Left ventricle myocardium superior (tissue), 1 donor: Measurements from ENCODE around the gene RABGAP1L. TPM values are rescaled to one million over a fixed set of nuclear protein-coding genes. Genes with fewer than 3 reads are reported as not detected.
A peak's percentile ranks its signal among the peaks of the same experiment; 100 is the strongest.
"Not testable (repeated sequence)": the region's sequence is repeated elsewhere in the genome, so short reads cannot be mapped to it uniquely, and the experiment has no call there.

ENCODE experiments used
- ATAC-seq: fragments of 200-7000 bp; cut with Tn5 transposase; one replicate; pipeline ENCODE4 v1.9.1; 2020; ENCODE audit warnings: mild to moderate bottlenecking, moderate library complexity
- DNase-seq: peaks from one replicate; pipeline ENCODE4 v3.0.0-alpha.2; 2020
- intact Hi-C: fragments of 100-400 bp; cut with micrococcal nuclease; formaldehyde crosslinking; loops from one replicate; pipeline ENCODE4 v1.11.0; 2022
- total RNA-seq: library from RNA; stranded (reverse); fragmentation: NEBNext Ultra II Directional; extraction: Animal tissue kit (Norgen Biotek cat#: 25700); gene quantifications from one replicate; pipeline ENCODE4 v1.2.1, GENCODE V29; 2021
- donor health status: DM: no; HTN: yes; CAD: no; lungs with severe emphysema.

RABGAP1L gene
- total RNA-seq, 1 donor from 2014 or later = 147 TPM

DNA sequence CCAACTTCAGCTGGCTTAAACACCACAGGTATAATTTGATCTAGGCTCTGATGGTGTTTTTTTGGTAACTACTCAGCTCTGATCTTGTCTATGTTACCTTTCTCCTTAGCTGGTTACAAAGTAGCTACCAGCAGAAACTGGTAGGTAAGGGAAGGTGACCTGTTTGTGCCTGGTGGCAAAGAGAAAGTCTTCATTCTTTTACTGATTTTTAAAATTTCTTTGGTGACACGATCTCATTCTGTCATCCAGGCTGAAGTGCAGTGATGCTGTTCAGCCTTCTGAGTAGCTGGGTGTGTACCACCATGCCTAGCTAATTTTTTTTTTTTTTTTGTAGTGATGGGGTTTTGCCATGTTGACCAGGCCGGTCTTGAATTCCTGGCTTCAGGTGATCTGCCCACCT is 62.4 kb downstream of the RABGAP1L start:
- intact Hi-C loops = no loop called here
- ATAC-seq = no peak
- no peak for DNase-seq

- intact Hi-C loops = no loop called here
- ATAC-seq (no peak), DNase-seq (no peak)
Measured at GRCh38 chr1:174222166-174222949, 63.0 kb downstream of the RABGAP1L start.

GRCh38 chr1:174224641-174225040 is 65.3 kb downstream of the RABGAP1L start:
- DNase-seq = no peak
- no peak for ATAC-seq
- intact Hi-C loops = no loop called here

DNA sequence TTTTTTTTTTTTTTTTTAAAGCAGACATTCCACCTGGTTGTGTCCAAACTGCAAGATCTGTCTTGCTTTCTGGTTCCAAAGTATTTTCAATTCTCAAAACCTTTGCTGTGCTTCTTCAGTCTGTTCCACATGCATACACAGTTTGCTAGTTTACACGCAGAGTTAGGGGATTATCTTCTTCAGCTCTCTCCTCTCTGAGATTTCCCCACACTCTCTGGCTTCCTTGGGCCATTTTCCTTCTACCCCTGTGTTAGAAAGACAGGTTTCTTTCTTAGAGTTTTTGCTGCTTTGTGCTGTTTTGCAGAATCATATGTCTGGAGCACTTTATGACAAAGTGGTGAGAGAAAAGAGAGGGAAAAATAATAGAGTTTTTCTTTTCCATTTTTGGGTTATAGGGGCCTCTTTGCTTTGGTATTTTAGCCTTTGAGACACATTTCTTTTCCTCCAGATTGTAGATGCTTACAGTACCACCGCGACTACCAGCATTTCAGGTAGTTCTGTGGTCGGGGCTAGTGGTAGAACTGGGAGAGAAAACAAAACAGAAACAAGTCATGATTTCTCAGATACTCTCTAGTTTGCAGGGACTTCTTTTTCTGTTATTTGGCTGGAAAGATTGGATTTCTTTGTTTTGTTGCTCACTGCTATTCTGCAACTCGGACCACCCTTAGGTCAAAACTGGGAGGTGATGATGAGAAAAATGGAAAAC is 66.3 kb downstream of the RABGAP1L start:
- no peak for ATAC-seq
- intact Hi-C loops = no loop called here
- DNase-seq = no peak

DNA sequence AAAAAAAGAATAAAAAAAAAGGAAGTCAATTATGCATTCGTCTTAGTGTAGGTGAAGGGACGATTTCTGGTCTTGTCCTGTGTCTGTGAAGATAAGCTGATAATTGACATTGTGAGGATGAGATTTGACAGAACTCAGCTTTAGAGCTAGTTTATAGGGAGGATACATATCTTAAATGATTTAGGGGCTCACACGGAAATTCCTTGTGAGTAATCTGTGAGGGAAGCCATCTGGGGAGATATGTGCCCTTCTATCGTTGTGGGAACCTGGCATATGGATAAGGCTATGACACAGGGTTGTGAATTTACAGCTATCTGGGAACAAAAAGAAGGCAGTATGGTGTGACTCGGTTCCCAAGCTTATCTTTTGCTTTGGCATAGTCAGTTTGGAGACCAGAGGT is 71.1 kb downstream of the RABGAP1L start:
- intact Hi-C loops = no loop called here
- DNase-seq (no peak), ATAC-seq (no peak)

GRCh38 chr1:174232761-174233160 is 73.4 kb downstream of the RABGAP1L start:
- intact Hi-C loops = no loop called here
- DNase-seq (no peak), ATAC-seq (no peak)

DNA sequence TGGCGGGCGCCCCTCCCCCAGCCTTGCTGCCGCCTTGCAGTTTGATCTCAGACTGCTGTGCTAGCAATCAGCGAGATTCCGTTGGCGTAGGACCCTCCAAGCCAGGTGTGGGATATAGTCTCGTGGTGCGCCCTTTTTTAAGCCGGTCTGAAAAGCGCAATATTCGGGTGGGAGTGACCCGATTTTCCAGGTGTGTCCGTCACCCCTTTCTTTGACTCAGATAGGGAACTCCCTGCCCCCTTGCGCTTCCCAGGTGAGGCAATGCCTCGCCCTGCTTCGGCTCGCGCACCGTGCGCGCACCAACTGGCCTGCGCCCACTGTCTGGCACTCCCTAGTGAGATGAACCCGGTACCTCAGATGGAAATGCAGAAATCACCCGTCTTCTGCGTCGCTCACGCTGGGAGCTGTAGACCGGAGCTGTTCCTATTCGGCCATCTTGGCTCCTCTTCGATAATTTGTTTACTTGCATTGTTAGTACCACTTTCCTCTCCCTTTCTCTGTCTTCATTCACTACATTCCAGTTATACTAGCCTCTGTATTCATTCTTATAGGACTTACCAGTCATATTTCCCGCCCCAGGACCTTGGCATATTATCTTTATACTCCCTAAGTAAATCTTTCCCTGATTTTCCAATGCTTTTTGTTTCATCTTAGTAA is 79.7 kb downstream of the RABGAP1L start:
- DNase-seq, intact Hi-C loops, ATAC-seq: not testable (repeated sequence)

GRCh38 chr1:174239541-174239940 is 80.2 kb downstream of the RABGAP1L start:
- ATAC-seq (no peak), DNase-seq (no peak)
- intact Hi-C loops = no loop called here

- DNase-seq = no peak
- intact Hi-C loops = no loop called here
- ATAC-seq = no peak
Measured at GRCh38 chr1:174242856-174243255, 83.5 kb downstream of the RABGAP1L start.

GRCh38 chr1:174243451-174244000 is 84.2 kb downstream of the RABGAP1L start:
- peak; percentile 68 for ATAC-seq
- intact Hi-C loops = no loop called here

GRCh38 chr1:174244017-174244416 is 84.7 kb downstream of the RABGAP1L start:
- intact Hi-C loops = no loop called here
- peak; percentile 61 for ATAC-seq
- no peak for DNase-seq

More at GRCh38 chr1:174243451-174244000, 84.2 kb downstream of the RABGAP1L start:
- no peak for DNase-seq

DNA sequence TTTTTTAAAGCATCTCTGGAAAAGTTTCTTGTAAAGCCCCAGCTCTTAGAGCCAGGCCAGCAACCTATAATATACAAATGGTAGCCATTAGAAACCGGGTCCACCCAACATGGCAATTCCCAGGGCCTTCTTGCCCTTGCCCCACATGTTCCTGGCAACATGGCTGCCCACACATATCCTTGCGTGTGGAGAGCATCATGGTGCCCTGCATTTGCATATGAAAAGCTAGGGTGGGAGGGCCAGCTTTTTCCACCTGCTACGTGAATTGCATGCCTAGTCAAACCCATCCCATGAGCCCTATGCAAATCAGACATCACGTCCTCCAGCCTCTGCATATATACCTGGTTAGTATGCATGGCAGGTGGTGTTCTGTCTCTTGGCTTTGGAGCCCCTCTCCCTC is 88.2 kb downstream of the RABGAP1L start:
- DNase-seq = no peak
- ATAC-seq = no peak
- intact Hi-C loops = no loop called here

DNA sequence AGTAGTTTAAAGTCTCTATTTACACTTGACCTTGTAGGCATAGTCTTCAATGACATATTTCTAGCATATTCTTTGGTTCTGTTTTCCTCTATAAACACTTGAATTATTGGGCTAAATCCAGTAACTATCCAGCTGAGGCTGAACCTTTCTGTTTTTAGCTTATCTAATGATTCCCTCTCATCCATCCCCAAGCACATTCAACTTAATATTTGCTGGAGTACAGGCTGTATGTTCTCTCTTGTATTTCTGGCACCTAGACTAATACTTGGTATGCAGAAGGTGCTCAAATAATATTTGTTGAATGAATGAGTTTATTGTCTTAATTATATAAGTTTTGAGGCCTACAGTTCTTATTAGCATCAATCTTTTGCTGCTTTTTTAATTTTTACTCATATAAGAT is 88.7 kb downstream of the RABGAP1L start:
- ATAC-seq = peak; percentile 49
- intact Hi-C loops = no loop called here
- no peak for DNase-seq

- DNase-seq, intact Hi-C loops: not testable (repeated sequence)
Measured at GRCh38 chr1:174256386-174256785, 97.1 kb downstream of the RABGAP1L start.

DNA sequence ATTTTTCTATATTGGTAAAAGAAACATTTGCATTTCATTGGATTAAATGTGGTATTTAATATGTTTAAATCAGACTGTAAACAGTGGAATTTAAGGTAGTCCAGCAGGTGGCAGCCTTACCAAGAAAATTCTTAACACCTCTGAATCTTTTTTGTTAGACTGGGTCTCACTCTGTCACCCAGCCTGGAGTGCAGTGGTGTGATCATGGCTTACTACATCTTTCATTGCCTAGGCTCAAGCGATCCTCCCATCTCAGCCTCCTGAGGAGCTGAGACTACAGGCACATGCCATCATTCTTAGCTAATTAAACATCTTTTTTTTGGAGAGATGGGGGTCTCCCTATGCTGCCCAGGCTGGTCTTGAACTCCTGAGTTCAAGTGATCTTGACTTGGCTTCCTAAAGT is 98.8 kb downstream of the RABGAP1L start:
- DNase-seq (no peak), ATAC-seq (no peak)
- intact Hi-C loops = no loop called here

More at GRCh38 chr1:174256386-174256785, 97.1 kb downstream of the RABGAP1L start:
- not testable (repeated sequence) for ATAC-seq

DNA sequence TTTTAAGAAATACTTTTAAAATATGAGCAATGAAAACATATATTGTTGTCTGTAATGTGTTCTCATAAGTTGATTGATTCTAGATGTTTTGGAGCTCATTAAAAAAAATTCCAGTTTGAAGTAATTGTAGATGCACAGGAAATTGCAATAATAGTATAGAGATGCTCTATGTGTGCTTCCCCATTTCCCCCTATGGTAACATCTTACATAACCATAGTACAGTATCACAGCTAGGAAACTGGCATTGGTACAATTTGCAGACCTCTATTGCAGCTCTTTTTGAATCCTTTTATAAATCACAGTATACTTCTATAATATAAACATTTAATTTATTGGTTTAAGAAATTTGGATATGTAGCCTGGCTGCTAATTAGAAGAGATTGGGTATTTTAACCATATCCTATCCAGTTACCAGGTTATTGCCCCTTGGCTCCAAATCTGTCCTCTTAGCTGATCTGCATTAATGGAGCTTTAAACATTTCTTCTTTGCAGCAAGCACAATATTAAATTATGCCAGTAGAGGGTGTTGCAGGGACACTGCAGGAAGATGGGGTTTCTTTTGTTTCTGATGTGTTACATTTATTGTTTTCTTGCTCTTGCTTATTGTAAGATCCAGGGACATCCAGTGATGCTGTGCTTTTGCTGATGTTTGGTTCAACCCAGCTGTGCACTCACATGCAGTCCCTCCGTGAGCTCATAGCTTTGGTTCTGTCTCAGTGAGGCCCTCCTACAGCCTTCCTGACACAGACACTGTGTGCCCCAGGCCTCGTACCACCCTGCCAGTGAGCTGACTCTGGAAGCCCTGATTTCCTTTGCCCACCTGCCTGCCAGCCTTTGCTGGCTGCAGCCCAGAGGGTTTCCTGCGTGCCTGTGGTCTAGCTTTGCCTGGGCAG is 103.3 kb downstream of the RABGAP1L start:
- ATAC-seq (peak; percentile 56), DNase-seq (no peak)
- intact Hi-C loops = loop anchor here (5.0 kb wide), 1 partner anchor 485 kb away; no protein-coding TSS in a partner anchor

- no peak for ATAC-seq
- intact Hi-C loops = no loop called here
- no peak for DNase-seq
Measured at GRCh38 chr1:174265282-174265681, 106.0 kb downstream of the RABGAP1L start.

DNA sequence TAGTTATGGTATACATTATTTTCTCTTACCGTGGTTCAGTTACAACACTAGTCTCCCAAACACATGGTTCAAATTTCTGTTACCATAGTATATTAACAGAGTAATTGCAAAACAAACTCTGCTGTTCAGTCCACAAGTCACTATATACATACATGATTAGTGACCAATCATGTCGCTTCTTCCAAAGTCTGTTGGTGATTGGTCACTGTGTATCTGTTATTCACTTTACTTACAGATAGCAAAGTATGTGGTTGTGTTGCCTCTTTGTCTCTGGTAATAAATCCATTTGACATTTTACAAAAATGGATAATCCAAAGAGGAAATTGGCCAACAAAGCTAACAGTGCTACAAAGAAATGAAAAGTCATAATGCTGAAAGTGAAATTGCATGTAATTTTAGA is 107.2 kb downstream of the RABGAP1L start:
- intact Hi-C loops = no loop called here
- DNase-seq (no peak), ATAC-seq (no peak)
